DMS 273 (cell line): ENCODE measurements around the gene MOB4.
"Not testable (repeated sequence)": the region's sequence is repeated elsewhere in the genome, so short reads cannot be mapped to it uniquely, and the experiment has no call there.

Experiments used
- DNase-seq: peaks from one replicate; lab custom pipeline; 2025; ENCODE audit not compliant: unreplicated experiment; lab: John Stamatoyannopoulos, UW

The MOB4 gene

DNA sequence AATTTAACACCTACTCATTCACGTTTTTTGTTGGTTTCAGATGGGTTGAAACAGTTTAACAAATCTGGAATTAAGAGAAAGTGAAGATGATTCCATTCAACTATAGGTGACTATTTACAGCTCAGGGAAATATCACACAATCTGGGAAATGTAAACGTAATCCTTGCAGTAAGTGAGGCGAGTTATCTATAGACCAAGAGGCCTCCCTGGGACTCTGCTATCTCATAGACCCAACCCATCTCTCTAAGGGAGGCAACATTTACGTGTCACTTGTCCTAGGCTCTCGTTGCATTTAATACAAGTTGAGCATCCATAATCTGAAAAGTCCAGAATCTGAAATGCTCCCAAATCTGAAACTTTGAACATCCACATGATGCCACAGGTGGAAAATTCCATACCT, 2.0 kb upstream of the MOB4 start:
- no peak for DNase-seq

DNA sequence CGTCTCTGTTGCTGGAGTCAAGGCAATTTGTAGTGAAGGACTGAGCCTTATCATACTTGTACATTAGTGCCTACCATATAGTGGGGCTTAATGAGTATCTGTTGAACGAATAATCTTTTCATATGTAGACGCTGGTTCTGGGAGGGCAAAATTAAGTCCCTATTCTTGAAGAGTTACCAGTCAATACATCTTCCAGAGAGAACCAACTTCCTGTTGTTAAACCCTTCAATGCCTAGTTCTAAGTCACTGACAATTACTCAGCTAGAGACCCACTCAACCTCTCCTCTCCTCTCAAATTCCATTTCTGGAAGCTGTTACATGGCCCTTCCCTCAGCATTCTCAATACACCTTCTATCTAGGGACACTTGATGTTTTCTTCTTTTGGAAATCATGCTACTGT, 1.1 kb upstream of the MOB4 start:
- peak; percentile 49 for DNase-seq

DNA sequence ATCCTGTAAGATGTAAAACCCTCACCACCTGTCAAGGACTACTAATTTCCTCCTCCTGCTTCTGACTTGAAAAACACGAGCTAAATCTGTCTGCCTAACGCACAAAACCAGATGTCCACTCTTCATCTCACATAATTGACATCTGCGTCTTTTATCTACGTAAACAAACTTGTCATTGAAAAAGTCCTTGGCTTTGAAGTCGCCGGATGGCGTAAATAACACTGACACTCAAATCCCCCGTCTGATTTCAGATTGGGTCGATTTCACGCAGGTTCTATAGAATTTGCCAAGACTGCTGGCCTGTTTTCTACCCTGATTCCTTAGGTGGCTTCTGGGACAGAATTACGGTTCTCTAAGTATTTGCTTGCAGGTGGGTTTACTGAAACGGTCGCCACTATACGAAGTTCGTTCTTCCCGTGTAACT, 539 bp upstream of the MOB4 start:
- DNase-seq = peak; percentile 88

DNA sequence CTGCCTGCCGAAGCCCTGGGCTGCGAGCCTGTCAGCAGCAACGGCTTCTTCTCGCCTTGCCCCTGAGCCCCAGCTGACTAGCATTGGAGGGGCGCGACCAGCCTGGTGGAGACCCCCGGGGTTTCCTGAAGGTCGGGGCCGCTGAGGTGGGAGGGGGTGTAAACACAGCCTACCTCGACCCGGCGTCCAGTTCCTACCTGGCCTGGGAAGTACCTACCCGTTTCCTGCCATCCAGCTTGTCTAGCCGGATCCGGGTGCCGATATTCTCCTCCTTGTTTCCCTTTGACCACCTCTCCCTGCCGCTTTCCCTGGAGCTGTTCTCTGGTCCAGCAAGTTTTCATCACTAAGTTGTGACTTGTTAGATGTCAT, 511 bp downstream of the MOB4 start:
- peak; percentile 55 for DNase-seq

DNA sequence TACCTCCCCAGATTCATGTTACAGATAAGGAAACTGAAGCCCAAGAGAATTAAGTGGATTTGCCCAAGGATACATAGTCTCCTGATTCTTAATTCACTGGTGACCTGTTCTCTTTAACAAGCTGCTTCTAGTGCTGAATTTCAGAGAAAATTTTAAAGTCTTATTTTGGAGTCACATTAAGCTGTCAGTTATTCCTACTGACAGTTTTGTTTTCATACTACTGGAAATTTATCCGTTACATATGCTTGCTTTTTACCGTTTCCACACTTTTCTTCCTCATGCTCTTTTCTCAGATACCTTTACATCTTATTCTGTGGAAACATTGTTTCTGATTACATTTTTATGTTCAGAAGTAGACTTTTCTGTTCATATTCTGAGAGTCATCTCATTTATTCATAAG, 1.3 kb downstream of the MOB4 start:
- no peak for DNase-seq

DNA sequence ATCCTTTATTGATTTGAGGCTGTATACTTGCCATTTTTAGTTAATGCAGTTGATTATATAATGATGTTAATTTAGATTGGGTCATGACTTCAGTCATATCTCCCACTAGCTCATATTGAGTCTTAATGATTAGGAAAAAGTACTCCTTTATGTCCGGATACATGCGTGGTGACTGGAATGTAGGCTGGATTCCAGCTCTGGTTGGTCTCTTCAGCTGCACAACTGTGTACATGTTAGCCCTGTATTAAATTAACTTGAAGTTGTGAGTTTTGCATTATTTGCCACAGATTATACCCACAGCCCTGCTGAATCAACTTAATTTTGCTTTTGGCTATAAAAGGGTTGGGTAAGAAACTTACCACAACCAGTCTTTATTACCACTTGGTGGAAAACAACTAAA, 22.5 kb downstream of the MOB4 start:
- DNase-seq = no peak

DNA sequence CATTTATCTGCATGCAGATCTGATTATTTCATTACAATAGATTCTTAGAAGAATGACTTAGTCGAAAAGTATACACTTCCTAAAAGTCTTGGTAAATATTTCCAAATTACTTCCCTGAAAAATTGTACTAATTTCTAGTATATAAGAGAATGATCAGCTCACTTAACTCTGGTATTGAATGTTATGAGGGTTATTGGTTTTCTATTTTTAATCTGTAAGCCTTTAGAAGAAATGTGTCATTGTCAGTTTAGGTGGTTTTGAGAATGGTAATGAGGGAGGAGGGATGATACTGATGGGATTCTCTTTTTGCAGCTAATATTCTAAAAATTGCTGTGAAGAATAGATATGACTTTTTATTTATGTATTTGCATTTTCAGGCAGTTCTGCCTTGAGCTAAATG, 23.9 kb downstream of the MOB4 start:
- no peak for DNase-seq

DNA sequence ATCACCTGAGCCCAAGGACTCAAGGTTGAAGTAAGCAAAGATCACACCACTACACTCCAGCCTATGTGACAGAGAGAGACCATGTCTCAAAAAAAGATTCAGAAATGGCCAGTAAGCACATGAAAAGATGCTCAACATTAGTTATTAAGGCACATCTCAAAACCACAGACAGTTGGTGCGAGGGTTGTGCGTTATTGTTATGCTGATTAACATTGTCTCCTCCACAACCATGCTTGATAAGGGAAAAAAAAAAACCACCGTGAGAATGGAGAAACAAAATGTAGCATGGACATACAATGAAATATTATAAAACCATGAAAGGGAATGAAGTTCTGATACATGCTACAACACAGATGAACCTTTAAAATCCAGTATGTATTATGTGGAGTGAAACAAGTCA, 27.3 kb downstream of the MOB4 start:
- DNase-seq = no peak

DNA sequence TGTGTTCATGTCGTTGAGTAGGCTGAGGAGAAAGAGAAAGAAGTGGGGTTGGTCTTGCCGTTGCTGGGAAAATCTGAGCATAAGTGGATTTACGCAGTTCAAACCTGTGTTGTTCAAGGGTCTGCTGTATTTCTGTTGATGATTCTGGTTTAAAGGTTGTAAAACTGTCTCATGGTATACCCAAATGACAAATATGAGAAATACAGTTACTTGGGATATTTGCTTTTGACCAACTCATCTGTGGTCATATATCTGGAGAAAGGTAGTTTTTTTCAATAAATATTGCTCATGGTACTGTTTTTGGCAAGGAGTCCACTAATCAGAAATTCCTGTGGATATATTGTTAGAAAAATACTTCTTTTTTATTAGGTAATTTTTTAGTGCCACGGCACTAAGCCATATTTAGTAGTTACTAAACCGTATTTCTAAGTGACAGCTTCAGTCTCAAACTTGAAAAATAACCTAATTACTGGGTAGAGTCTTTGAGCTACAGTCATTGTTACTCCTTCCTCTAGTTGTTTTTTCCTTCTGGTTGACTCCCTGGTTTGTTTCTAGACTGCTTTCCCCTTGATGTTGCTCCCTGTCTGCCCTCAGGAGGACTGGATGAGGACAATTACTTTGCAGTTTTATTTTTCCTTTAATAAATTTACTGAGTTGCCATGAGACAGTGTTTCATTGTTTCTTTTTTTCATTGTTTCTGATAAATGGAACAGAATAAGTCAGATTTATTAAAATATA, 31.5 kb downstream of the MOB4 start:
- no peak for DNase-seq

DNA sequence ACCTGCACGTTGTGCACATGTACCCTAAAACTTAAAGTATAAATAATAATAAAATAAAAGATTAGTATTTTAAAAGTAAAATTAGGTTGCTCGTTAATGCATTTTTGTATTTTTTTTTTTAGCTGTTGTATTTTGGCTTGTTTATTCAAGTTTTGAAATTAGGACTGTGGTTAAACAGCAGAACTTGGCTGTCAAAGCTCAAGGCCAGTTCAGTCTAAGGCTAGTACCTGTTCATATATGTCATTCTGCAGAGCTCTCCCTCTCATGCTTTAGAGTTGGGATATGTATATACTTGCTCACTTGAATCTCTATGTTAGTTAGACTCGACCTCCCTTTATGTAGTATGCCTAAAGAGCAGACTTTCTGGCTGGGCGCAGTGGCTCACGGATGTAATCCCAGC, 32.7 kb downstream of the MOB4 start:
- no peak for DNase-seq

DNA sequence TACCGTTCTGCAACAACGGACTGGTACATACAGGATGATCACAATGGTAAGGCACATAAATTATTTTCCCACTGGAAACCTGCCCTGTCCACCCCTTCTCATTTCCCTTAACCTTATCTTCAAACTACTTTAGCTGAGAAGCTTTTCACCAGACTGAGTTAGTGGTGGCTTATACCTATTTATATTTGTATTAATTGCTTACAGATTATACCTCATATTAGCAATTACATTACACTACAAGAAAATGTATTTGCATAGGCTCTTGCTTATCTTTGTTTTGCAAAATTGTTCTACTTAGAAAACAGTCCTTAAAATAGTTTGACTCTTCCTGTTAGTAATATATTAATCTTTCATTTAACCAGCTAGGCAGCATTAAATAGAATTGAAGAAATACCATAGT, 35.4 kb downstream of the MOB4 start:
- DNase-seq = not testable (repeated sequence)

DNA sequence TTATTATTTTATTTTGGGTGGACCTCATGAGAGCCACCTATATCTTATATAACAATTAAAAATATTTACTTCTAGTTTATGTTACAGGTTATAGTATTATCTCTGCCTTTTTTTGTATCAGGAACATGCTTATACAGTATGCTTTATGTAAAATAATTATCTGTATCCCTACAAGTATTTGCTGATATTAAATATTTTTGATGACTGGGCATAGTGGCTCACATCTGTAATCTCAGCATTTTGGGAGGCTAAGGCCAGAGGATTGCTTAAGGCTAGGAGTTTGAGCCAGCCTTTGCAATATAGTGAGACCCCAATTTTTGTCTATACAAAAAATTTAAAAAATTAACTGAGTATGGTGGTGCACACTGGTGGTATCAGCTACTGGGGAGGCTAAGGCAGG, 39.6 kb downstream of the MOB4 start:
- no peak for DNase-seq

DNA sequence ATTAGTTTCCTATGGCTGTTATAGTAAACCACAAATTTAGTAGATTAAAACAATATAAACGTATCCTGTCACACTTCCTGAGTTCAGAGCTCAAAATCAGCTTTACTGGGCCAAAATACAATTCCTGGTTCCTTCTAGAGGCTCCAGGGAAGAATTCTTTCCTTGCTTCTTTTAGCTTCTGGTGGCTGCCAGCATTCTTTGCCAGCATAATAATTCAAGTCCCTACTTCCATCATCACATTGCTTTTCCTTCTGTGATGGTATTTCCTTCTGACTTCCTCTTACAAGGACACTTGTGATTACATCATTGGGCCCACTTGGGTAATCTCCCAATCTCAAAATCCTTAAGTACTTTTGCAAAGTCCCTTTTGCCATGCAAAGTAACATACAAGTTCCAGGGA, 40.6 kb downstream of the MOB4 start:
- DNase-seq = no peak

DNA sequence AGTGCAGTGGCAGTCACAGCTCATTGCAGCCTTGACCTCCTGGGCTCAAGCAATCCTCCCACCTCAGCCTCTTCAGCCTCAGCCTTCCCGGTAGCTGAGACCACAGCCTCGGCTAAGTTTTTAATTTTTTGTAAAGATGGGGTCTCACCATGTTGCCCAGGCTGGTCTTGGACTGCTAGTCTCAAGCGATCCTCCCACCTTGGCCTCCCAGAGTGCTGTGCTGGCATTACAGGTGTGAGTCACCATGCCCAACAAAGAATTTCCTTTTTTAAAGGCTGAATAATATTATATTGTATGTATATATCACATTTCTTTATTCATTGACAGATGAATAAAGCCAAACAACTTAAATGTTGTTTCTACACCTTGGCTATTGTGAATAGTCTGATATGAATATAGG, 42.5 kb downstream of the MOB4 start:
- no peak for DNase-seq

DNA sequence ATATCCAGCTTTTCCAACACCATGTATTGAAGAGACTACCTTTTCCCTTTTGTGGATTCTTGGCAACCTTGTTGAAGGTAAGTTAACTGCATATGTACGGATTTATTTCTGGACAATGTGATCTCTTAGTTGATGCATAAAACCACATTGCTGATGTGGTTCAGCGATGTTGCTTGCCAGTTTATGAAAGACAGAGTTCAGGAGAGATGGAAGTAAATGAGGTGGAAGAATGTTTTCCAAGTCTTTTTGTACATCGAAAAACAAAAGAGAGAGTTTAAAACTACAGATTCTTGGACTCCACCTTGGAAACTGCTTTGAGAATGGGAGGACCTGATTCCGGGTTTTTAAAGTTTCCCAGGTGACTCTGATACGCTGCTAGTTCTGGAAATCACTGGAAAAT, 43.8 kb downstream of the MOB4 start:
- DNase-seq = no peak

DNA sequence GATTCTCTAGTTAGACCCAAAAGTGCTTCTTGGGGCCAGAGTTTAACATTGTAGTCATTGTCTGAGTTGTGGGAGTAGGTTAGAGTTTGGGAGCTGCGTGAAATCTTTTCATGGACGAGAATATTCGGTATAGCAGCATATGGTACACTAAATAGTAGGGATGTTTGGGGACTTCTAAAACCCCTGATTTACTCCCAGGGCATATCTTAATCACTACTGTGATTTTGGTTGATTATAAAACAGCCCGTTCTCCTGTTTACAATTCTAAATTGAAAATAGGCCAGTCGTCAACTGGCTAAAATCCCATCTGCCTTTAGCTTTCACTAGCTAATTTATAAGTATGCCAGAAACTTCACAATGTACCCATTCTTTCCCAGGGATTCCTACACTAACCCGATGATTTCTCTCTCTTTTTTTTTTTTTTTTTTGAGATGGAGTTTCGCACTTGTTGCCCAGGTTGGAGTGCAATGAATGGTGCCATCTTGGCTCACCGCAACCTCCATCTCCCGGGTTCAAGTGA, 44.3 kb downstream of the MOB4 start:
- no peak for DNase-seq

DNA sequence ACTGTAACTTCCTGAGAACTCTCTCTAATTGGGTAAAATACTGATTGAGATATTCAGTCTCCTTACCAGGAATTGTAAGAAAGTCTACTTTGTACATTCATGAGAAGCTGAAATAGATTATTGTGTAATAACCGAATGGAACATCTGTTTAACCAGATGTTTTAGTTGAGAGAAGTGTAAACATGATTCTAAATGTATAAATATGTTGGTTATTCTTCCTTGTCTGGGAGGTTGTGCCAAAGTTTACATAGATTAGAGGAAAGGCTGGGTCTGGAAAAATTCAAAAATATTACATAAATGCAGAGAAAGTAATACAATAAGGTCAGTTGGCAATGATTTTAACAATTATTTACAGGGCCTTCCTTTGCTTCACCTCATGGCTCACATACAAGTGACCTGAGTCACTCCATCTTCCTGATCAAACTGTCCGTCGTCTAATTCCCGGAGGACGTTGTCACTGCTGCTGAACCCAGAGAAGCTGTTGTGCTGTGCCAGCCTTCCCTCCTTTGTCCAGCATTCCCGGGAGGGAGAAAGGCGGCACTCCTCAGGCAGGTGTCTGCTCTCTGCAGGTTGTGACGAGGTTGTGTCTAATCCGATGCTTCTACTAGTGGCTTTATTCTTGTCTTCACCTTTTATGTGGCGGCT, 55.9 kb downstream of the MOB4 start:
- DNase-seq = peak; percentile 54

DNA sequence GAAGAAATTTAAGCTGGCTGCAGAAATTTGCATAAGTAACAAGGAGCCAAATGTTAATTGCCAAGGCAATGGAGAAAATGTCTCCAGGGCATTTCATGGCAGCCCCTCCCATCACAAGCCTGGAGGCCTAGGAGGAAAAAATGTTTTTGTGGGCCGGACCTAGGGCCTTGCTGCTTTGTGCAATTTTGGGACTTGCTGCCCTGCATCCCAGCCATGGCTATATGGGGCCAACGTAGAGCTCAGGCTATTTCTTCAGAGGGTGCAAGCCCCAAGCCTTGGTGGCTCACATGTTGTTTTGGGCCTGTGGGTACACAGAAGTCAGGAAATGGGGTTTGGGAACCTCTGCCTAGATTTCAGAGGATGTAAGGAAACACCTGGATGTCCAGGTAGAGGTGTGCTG, 57.7 kb downstream of the MOB4 start:
- DNase-seq = no peak

DNA sequence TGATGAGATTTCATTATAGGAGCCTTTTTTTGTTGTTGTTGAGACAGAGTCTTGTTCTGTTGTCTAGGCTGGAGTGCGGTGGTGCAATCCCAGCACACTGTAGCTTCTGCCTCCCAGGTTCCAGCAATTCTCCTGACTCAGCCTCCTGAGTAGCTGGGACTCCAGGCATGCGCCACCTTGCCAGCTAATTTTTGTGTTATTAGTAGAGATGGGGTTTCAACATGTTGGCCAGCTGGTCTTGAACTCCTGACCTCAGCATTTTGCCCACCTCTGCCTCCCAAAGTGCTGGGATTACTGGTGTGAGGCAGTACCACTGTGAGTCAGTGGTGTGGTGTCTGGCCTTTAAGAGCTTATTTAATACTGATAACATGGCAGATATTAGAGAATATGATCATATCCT, 60.1 kb downstream of the MOB4 start:
- no peak for DNase-seq

DNA sequence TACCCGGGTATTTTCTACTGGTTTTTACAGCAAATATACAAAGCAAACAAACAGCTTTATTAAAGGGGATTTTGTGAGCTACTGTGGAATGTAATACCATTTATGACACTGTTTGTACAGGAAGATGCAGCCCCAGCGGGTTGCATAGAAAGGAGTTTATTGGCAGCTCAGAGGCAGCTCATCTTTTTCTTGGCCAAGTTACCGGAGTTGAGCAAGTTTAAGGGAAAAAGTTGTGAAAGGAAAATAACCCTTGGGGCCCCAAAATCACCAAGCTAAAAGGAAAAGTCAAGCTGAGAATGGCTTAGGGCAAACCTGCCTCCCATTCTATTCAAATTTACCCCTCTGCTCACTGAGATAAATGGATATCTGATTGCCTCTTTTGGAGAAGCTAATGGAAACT, 60.8 kb downstream of the MOB4 start:
- DNase-seq = no peak

DNA sequence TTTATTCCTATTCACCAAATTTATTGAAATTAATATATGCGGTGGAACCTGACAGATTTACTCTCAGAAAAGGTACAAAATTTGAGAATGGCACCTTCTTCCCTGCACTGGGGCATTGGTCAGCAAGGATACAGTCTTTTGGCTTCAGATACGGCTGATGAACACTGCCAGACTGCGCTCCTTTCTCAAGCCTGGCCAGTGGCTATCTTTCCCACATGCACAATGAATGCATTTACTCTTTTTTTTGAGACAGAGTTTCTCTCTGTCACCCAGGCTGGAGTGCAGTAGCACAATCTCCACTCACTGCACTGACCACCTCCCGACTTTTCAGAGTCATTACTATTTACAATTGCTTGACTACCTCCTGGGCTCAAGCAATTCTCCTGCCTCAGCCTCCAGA, 61.6 kb downstream of the MOB4 start:
- no peak for DNase-seq

DNA sequence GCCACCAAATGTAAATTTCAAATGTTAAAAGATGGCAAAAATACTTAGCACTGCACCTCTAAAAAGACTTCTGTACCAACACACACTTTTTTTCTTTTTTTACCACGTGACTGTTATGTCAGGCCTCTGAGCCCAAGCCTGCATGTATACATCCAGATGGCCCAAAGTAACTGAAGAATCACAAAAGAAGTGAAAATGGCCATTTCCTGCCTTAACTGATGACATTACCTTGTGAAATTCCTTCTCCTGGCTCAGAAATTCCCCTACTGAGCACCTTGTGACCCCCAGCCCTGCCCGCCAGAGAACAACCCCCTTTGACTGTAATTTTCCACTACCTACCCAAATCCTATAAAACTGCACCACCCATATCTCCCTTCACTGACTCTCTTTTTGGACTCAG, 62.4 kb downstream of the MOB4 start:
- DNase-seq = not testable (repeated sequence)

DNA sequence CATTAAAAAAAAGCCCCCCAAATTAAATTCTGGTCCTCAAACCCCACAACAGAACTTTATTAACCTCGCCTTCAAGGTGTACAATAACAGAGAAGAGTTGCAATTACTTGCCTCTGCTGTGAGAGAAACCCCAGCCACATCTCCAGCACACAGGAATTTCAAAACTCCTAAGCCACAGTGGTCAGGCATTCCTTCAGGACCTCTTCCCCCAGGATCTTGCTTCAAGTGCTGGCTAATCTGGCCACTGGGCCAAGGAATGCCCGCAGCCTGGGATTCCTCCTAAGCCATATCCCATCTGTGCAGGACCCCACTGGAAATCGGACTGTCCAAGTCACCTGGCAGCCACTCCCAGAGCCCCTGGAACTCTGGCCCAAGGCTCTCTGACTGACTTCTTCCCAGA, 64.3 kb downstream of the MOB4 start:
- DNase-seq = not testable (repeated sequence)
